ENCODE measurements around the gene SLC22A23. TPM values are rescaled to one million over a fixed set of nuclear protein-coding genes. Genes with fewer than 3 reads are reported as not detected.
A peak's percentile ranks its signal among the peaks of the same experiment; 100 is the strongest.

Gene SLC22A23
- total RNA-seq, 2 donors from 2014 or later, result 11.1 to 13.3 TPM

GRCh38 chr6:3366596-3367413 lies 90.0 kb downstream of the SLC22A23 start:
- WGBS, 2 experiments (ENCODE audit: insufficient coverage in 1 of 2, insufficient read length in 1 of 2), result 88 to 89% methylated on average over 4 of the region's 5 CpGs
- H3K9me3 ChIP-seq (ENCODE audit: control insufficient read depth, low read length), result no peaks in the 10 kb centered on the region
- no peak overlapping the region for H3K27ac Mint-ChIP-seq
- no peaks in the 10 kb centered on the region for H3K36me3 Mint-ChIP-seq (ENCODE audit: low read depth)
- no peaks in the 10 kb centered on the region for H3K27me3 ChIP-seq (ENCODE audit: control insufficient read depth, insufficient read depth, low read length, poor library complexity, severe bottlenecking)
- TF ChIP-seq, protein P1, sequence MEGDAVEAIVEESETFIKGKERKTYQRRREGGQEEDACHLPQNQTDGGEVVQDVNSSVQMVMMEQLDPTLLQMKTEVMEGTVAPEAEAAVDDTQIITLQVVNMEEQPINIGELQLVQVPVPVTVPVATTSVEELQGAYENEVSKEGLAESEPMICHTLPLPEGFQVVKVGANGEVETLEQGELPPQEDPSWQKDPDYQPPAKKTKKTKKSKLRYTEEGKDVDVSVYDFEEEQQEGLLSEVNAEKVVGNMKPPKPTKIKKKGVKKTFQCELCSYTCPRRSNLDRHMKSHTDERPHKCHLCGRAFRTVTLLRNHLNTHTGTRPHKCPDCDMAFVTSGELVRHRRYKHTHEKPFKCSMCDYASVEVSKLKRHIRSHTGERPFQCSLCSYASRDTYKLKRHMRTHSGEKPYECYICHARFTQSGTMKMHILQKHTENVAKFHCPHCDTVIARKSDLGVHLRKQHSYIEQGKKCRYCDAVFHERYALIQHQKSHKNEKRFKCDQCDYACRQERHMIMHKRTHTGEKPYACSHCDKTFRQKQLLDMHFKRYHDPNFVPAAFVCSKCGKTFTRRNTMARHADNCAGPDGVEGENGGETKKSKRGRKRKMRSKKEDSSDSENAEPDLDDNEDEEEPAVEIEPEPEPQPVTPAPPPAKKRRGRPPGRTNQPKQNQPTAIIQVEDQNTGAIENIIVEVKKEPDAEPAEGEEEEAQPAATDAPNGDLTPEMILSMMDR (conservative IDR thresholded peaks at IDR 0.05), result no peak
- no peak overlapping the region for H3K27ac ChIP-seq (ENCODE audit: low read depth, low read length)
- DNase-seq, result no peak
- no peak overlapping the region for H3K4me3 ChIP-seq (ENCODE audit: low read length)
- H3K27me3 Mint-ChIP-seq (ENCODE audit: insufficient read depth), result no peaks in the 10 kb centered on the region
- H3K9ac ChIP-seq (ENCODE audit: extremely low read depth, low read length, poor library complexity, severe bottlenecking), result no peak overlapping the region
- H3K4me1 Mint-ChIP-seq, result peaks cover 15% of the 10 kb centered on the region
- H3K9me3 Mint-ChIP-seq, result no peaks in the 10 kb centered on the region
- no peak overlapping the region for H3K4me3 Mint-ChIP-seq
- H3K4me1 ChIP-seq (ENCODE audit: control insufficient read depth, insufficient read depth, low read length), result no peaks in the 10 kb centered on the region
- no peaks in the 10 kb centered on the region for H3K36me3 ChIP-seq (ENCODE audit: control insufficient read depth, insufficient read depth, low read length)

GRCh38 chr6:3364391-3364790 lies 92.5 kb downstream of the SLC22A23 start:
- H3K4me3 ChIP-seq (ENCODE audit: low read length), result no peak overlapping the region
- H3K36me3 Mint-ChIP-seq (ENCODE audit: low read depth), result no peaks in the 10 kb centered on the region
- H3K27me3 Mint-ChIP-seq (ENCODE audit: insufficient read depth), result no peaks in the 10 kb centered on the region
- peak; percentile 65 for DNase-seq
- H3K4me1 ChIP-seq (ENCODE audit: control insufficient read depth, insufficient read depth, low read length), result no peaks in the 10 kb centered on the region
- H3K27ac ChIP-seq (ENCODE audit: low read depth, low read length), result no peak overlapping the region
- H3K4me3 Mint-ChIP-seq, result no peak overlapping the region
- WGBS, 2 experiments (ENCODE audit: insufficient coverage in 1 of 2, insufficient read length in 1 of 2), result 70 to 78% methylated on average over 7 of the region's 7 CpGs
- no peaks in the 10 kb centered on the region for H3K9me3 ChIP-seq (ENCODE audit: control insufficient read depth, low read length)
- H3K27ac Mint-ChIP-seq, result peak overlapping the region; percentile 45
- H3K4me1 Mint-ChIP-seq, result peaks cover 15% of the 10 kb centered on the region
- H3K36me3 ChIP-seq (ENCODE audit: control insufficient read depth, insufficient read depth, low read length), result no peaks in the 10 kb centered on the region
- TF ChIP-seq, protein P1 (conservative IDR thresholded peaks at IDR 0.05), result no peak
- H3K9me3 Mint-ChIP-seq, result no peaks in the 10 kb centered on the region
- no peak overlapping the region for H3K9ac ChIP-seq (ENCODE audit: extremely low read depth, low read length, poor library complexity, severe bottlenecking)
- no peaks in the 10 kb centered on the region for H3K27me3 ChIP-seq (ENCODE audit: control insufficient read depth, insufficient read depth, low read length, poor library complexity, severe bottlenecking)

- 86 to 100% methylated on average over 5 to 10 of the region's 10 CpGs for whole genome bisulfite sequencing, 2 experiments (ENCODE audit: insufficient coverage in 1 of 2, insufficient read length in 1 of 2)
- no peaks in the 10 kb centered on the region for H3K27me3 Mint-ChIP-seq (ENCODE audit: insufficient read depth)
Measured at GRCh38 chr6:3363296-3364025, 93.4 kb downstream of the SLC22A23 start.

More at GRCh38 chr6:3363296-3364025, 93.4 kb downstream of the SLC22A23 start:
- Histone ChIP-seq H3K36me3 (ENCODE audit: control insufficient read depth, insufficient read depth, low read length) (no peaks in the 10 kb centered on the region), H3K9ac (ENCODE audit: extremely low read depth, low read length, poor library complexity, severe bottlenecking) (no peak overlapping the region), H3K4me1 (ENCODE audit: control insufficient read depth, insufficient read depth, low read length) (no peaks in the 10 kb centered on the region), H3K27ac (ENCODE audit: low read depth, low read length) (no peak overlapping the region), H3K4me3 (ENCODE audit: low read length) (no peak overlapping the region), H3K9me3 (ENCODE audit: control insufficient read depth, low read length) (no peaks in the 10 kb centered on the region), H3K27me3 (ENCODE audit: control insufficient read depth, insufficient read depth, low read length, poor library complexity, severe bottlenecking) (no peaks in the 10 kb centered on the region)
- Mint-ChIP-seq H3K36me3 (ENCODE audit: low read depth) (no peaks in the 10 kb centered on the region), H3K4me1 (peaks cover 15% of the 10 kb centered on the region), H3K27ac (no peak overlapping the region), H3K4me3 (no peak overlapping the region), H3K9me3 (no peaks in the 10 kb centered on the region)
- peak; percentile 66 for DNase-seq
- TF ChIP-seq, protein P1 (conservative IDR thresholded peaks at IDR 0.05), result no peak
